PFSK-1 (cell line): Measurements from ENCODE around the gene ZNF8.

ENCODE experiments used
- POLR2AphosphoS5 ChIP-seq: IDR thresholded peaks from 2 replicates; pipeline ENCODE4 v1.6.1; 2012; ENCODE audit warnings: low read depth, mild to moderate bottlenecking, control low read depth, low read length, moderate library complexity
- SIN3A ChIP-seq: IDR thresholded peaks from 2 replicates; pipeline ENCODE4 v1.6.1; 2012; ENCODE audit warnings: mild to moderate bottlenecking, low read length, moderate library complexity, borderline replicate concordance; ENCODE audit not compliant: insufficient read depth

DNA sequence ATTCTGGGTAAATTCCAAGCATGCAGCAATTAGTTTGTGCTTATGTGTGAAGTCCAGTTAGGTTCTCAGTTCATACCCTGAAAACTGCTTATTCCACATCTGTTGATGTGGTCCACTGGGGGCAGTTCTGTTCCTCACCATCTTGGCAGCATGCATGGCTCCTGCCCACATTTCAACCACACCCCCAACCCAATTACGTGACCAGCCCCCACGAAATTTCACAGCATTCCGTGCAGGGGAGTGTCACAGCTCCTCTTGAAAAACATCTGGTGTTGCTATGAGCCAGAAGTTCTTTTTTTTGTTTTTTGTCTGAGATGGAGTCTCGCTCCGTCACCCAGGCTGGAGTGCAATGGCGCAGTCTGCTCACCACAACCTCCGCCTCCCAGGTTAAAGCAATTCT lies 17.3 kb downstream of the ZNF8 start:
- no peak for TF ChIP-seq POLR2AphosphoS5
- TF ChIP-seq SIN3A = no peak
